Left kidney (tissue), 2 donors: ENCODE measurements around the gene PRPF4. TPM values are rescaled to one million over a fixed set of nuclear protein-coding genes. Genes with fewer than 3 reads are reported as not detected.

Experiments
- DNase-seq: peaks from one replicate; pipeline ENCODE4 v3.0.0-alpha.2; 2013
- polyA plus RNA-seq: library from polyadenylated mRNA; unstranded; fragments of 120-200 nt; gene quantifications from one replicate; pipeline ENCODE4 v1.2.1, GENCODE V29; 2013; ENCODE audit not compliant: insufficient read length

The PRPF4 gene
- polyA plus RNA-seq, 1 donor: 43.3 TPM

DNA sequence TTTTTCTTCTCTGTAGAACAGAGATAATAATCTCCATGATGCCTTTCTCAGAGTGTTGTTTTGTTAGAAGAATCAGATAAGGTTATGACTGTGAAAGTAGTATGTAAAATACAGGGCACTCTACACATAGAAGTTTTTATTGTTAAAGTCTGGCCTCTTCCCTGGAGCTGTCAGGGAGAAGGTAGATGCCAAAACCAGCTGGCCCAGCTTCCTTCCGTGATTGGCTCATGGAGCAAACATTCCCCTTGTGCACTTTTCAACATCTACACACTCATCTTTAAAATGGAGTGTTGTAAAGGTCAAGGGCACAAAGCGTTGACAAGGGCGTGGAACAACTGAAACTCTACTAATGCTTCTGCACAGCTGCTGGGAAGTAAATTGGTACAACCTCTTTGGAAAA lies 35.1 kb downstream of the PRPF4 start:
- no peak for DNase-seq

DNA sequence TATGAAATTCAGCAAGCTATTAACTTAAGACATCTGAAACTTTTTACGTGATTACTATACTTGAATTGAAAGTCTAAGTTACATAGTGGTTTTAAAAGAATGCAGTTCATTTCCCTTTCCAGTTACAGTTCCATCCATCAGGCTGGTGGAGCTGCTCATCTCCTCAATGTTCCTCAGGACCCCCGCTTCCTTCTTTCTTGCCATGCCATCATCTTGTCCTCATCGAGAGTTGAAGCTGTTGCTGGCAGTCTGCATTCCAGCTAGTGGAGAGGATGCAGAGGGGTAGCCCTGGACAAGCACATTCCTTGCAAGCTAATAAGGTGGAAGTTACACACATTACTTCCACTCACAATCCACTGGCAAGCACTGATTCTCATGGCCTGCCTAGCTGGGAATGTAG lies 36.5 kb downstream of the PRPF4 start:
- DNase-seq: no peak

DNA sequence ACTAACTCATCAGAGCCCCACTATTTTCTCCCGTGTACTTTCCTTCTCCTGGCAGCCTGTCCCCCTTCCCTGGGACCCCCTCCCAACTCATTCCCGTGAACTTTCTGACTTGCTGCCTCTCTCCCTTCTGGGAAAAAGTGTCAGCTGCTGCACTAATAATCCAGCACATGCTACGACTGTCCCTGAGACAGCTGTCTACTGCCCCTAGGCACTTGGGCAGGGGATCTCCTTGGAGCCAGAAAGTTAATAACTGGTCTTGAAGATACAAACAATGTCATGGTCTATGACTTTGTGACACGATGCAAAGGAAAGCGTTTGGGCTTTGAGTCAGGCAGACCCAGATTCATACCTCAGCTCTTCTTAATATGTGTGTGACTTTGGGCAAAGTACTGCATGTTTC lies 37.8 kb downstream of the PRPF4 start:
- DNase-seq: no peak

DNA sequence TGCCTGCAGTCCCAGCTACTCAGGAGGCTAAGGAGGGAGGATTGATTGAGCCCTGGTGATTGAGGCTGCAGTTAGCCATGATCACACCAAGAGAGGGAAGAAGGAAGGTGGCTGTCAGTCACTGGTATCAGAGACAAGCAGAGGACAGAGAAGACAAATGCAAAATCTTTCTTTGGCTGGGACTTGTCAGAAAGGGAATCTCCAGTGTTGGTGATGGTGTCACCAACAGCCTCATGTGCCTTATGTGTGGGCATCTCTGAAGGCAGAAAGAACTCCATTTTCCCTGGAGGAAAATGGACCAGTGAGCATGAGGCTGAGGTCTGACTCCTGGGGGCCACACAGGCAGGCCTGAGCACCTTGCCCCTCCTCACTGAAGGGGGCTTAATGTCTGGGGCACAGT lies 39.8 kb downstream of the PRPF4 start:
- DNase-seq: no peak

DNA sequence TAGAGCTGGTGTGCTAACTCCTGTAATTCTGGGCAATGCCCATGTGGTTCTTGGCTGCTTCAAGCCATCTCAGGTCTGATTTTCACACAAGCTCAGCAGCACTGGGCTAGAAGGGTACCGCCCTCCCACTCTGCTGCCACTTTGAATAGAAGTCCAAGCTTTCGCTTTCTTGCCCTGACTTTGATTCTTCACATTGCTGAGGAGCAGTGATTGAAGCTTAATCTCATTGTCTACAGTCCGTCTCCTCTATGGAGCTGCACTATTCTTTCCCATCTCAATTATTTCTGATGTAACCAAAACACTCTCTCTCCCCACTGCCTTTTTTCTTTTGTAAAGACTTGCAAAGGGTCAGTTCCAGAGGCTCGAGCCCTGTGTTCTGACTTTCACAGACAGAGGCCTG lies 40.6 kb downstream of the PRPF4 start:
- no peak for DNase-seq

DNA sequence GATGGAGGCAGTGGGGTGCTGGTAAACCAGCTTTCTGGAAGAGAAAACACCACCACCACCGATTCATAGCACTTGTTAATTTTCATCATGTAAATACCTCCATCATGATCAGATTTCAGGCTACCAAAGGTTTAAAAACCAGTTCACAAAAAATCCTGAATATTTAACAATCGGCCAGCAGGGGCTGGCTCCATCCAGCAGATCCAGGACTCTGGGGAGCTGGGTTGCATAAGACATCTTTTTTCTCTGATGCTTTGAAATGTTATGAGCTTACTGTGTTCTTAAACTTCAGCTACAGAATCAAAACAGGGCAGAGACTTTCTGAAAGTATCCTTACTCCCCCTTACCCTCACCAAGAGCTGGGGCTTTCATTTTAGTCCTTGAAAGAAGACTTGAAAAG lies 42.3 kb downstream of the PRPF4 start:
- no peak for DNase-seq

DNA sequence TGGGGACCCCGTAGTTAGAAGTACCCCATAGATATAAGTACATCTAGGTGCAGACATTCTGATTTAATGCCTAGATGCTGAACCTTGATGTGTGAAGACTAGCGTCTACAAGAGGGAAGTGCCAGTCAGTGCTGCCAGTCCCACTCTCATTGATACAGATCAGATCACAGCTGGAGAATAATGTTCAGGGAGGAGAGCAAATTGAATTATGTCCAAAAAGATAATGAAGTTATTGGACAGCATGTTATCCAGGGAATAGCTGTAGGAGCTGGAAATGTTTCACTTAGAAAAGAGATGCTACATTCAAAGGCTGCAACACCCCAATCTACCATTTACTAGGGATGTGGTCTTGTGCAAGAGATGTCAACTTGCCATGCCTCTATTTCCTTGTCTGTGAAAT lies 43.6 kb downstream of the PRPF4 start:
- DNase-seq: no peak

DNA sequence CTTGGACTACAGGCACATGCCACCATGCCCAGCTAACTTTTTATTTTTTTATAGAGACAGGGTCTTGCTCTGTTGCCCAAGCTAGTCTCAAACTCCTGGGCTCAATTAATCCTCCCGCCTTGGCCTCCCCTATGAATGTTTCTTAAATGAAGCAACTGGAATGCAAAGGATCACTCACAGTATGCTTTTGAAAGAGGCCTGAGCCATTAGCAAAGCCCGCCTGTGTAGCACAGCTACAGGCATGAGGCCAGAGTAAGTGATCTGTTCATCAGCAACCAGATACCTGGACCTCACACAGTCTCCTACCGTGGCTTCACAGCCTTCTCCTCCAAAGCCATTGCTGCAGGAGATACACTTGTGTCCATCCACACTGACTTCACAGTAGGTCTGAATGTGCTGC lies 44.6 kb downstream of the PRPF4 start:
- no peak for DNase-seq

DNA sequence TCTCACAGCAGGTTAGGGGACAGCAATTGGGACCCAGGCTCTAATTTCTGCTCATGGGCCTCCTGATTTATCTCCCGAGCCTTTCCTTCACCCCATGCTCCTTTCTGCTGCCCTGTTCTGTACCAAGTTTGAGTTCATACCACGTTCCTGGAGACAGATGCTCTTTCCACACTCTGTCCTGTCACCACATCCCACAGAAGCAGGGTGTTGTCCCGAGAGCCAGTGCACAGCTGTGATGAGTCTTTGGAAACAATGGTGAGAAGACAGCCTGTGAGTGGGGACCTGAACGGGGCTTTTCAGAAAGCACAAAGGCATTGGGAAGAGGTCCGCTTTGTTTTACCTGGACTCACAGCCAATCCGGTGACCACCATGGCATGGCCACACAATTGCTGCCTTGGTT lies 47.2 kb downstream of the PRPF4 start:
- no peak for DNase-seq

DNA sequence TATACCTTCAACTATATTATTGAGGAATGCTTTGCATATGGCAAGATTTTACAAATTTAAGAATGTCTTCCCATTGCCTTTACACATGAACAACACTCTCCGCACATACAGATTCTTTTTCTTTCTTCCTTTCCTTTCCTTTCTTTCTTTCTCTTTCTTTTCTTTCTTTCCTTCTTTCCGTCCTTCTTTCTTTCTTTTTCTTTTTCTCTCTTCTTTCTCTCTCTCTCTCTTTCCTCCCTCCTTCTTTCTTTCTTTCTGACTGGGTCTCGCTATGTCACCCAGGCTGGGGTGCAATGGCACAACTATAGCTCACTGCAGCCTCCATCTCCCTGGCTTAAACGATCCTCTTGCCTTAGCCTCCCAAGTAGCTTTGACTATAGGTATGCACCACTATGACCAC lies 50.8 kb downstream of the PRPF4 start:
- DNase-seq: no peak

DNA sequence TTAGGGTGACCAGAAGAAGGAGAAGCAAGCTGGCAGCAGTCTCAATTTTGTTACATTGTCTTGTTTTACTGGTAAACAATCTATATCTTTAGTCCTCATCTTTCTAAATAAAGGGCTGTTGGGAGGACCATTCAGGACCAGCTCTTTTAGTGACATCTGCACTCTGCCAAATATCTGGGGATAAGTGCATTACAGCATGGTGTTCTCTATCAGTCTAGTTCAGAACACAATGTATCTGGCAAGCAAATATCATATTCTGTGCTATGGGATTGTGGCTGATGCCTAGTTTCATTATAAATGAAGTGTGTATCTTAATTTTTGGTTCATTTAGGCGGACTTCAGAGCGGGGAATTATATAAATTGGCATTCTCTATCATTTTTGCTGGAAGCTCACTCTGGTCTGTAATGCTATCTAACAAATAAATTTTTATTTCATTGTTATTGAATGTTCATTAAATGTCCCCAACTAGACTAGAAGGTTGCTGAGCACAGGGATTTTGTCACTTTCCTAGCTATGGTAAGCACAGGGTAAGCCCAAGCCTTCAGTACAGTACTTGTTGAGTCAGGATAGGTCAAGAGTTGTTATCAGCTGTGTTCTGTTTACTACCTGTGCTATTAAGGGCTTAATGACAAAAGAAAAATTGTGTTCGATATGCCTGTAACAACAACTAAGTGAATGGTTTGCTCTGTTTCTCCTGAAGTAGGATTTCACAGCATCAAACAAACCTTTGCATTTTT lies 52.8 kb downstream of the PRPF4 start:
- DNase-seq: no peak

DNA sequence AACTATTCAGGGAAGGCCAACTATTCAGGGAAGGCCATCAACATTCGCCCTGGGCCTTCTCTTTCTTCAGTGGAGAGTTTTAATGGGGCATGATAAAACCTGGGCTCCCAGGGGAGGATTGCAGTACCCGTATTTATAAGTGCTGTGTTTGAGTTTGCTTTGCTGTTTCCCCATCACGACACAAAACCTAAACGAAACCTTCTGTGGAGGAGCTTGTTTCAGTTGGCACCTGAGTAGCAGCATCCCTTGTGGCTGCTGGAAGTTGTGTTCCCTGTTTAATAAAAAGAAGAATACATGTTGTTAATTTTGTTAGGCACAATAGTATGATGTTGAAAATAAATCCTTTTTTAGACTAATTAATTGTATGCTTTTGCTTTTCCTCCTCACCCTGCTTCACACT lies 56.3 kb downstream of the PRPF4 start:
- DNase-seq: no peak

DNA sequence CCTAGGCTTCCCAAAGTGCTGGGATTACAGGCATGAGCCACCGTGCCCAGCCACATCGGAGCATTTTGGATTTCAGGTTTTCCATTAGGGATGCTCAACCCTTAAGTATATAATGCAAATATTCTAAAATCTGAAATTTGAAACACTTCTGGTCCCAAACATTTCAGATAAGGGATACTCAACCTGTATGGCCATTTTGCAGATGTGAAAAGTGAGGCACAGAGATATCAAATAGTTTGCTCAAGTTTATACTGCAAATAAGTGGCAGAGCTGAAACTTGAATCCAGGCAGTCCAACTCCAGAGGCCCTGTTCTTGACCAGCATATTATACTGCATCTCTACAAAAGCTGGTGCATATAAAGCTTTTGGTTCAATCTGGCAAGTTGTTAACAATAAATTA lies 62.3 kb downstream of the PRPF4 start:
- DNase-seq: no peak

DNA sequence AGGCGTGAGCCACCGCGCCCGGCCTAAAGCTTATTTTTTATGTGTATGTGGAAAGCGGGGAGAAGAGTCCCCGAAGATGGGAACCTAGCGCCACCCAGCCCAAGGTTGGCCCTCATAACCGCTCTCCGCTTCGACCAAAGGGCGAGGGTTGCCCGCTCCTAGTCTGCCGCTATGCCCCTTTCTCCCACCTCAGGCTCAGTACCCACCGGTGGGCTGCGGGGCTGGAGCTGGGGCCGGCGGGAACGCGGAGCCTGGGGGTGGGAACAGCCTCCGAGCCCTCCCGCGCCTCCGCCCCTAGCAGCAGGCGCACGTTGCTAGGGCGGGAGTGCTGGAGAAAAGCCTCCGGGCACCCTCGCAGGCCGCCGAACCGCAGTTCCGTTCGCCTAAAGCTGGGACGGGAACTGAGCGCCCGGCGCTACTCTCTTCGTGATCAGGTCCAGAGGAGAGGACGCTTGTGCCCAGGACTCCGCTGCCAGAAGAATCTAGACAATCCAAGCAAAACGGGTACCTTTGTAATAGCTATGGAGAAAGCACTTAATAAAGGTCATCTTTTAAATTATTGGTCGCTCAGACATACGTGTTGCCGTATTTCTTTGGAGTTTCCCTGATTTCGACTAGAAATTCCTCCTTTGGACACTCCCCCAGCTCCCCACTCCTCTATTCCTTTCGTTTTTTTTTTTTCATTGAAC lies 64.7 kb downstream of the PRPF4 start, which contains the start of gene WDR31:
TSS of gene WDR31 (minus strand) at position 265 of the 689 bp plus-strand sequence. CDS start 8,253 bp downstream, outside the sequence.
- peak; percentile 90 for DNase-seq

DNA sequence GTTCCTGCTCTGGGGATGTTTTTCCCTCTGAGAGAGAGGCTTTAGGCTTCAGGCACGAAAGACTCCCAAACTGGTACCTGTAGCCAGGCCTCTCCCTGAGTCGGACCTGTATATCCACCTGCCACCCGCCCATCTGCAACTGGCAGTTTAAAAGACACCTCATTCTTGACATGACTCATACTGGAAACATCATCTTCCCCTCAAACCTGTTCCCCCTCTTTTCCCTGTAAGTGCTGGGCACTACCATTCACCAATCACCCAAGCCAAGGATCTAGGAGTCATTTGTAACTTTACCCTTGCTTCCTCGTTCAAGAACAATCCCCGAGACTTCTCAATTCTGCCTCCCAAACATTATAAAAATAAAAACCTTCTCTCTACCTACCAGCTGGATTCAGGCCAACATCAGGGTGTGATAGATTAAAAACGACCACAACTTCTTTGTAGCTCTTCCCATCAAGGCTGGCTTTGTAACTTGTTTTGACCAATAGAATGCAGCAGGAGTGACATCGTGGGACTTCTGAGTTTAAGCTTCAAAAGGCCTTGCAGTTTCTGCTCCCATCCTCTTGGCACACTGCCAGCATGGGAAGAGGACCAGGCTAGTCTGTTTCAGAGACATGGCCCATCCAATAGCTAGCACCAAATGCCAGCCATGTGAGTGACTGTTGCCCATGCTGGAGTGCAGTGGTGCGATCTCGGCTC lies 66.4 kb downstream of the PRPF4 start:
- DNase-seq: no peak

Other genes starting within 250 kb of the PRPF4 start
- gene ZFP37, start 218.9 kb upstream of the PRPF4 start, polyA plus RNA-seq: 13.8 TPM
- gene SLC31A2, start 124.7 kb upstream of the PRPF4 start, polyA plus RNA-seq: 3.6 TPM
- 33.4 TPM for gene FKBP15, start 54.4 kb upstream of the PRPF4 start, polyA plus RNA-seq
- gene SLC31A1, start 54.1 kb upstream of the PRPF4 start, polyA plus RNA-seq: 29.5 TPM
- gene CDC26, start 86 bp upstream of the PRPF4 start, polyA plus RNA-seq: 38.9 TPM
- gene RNF183, start 27.7 kb downstream of the PRPF4 start, polyA plus RNA-seq: 5.1 TPM
- 7.7 TPM for gene WDR31, start 64.6 kb downstream of the PRPF4 start, polyA plus RNA-seq
- 7.8 TPM for gene BSPRY, start 73.9 kb downstream of the PRPF4 start, polyA plus RNA-seq
- gene HDHD3, start 101.3 kb downstream of the PRPF4 start, polyA plus RNA-seq: 39.7 TPM
- gene ALAD, start 125.6 kb downstream of the PRPF4 start, polyA plus RNA-seq: 51.0 TPM
- 71.1 TPM for gene POLE3, start 135.0 kb downstream of the PRPF4 start, polyA plus RNA-seq
- 2.3 TPM for gene C9orf43, start 135.1 kb downstream of the PRPF4 start, polyA plus RNA-seq
- gene RGS3, start 188.1 kb downstream of the PRPF4 start, polyA plus RNA-seq: 38.5 TPM